GM21390 (cell line): ENCODE results near the gene WDR59.

Experiments used
- ATAC-seq: cut with Tn5 transposase; IDR thresholded peaks from one replicate; pipeline ENCODE4 v1.9.1; 2021; ENCODE audit not compliant: unreplicated experiment

The WDR59 gene

DNA sequence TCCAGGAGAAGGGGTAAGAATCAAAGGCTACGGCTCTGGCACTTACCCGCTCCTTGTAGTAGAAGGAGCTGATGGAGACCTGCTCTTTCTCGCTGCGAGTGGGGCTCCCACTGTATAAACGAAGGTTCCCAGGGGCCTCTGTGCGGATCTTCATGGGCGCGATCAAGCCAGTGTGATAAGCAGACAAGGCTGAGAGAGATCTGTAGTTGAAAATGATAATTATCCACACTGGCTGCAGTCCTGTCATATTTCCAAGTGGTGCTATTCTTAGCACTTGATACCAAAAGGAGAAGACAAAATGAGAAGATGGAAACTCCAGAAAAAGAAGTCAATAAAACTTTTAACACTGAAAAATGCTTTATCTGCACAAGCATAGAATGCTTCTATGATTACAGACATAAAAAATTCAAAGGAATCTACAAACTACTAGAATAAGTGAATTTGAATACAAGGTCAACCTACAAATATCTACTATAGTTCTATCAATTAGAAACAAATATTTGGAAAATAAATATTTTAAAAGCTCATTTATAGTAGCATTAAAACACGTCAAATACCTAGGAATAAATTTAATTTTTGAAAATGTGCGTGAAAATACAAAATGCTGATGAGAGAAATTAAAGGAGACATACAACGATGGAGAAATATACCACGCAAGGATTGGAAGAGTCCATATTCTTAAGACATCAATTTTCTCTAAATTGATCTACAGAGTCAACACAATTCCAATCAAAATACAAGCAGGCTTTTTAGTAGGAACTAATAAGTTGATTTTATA lies 80.8 kb downstream of the WDR59 start:
- ATAC-seq = no peak

- ATAC-seq = no peak
These were observed 81.8 kb downstream of the WDR59 start for GRCh38 chr16:74903120-74903519.

- ATAC-seq = no peak
These were observed 82.8 kb downstream of the WDR59 start for GRCh38 chr16:74902161-74902560.

DNA sequence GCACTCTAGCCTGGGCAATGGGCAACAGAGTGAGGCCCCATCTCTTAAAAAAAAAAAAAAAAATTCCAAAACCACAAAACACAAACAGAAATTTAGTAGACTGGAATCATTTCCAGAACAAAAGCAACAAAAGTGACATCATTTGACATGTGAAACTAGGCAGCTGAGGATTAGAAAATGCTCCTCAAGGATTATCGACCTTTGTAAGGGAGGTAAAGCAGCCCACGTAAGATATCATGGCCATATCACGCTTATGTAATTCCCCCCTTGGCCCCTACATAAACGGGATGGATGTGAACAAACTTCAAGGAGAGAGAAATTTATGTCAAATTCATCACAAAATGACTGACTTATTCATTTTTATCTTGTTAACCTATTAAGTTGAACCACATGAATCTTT lies 83.3 kb downstream of the WDR59 start:
- ATAC-seq = no peak

DNA sequence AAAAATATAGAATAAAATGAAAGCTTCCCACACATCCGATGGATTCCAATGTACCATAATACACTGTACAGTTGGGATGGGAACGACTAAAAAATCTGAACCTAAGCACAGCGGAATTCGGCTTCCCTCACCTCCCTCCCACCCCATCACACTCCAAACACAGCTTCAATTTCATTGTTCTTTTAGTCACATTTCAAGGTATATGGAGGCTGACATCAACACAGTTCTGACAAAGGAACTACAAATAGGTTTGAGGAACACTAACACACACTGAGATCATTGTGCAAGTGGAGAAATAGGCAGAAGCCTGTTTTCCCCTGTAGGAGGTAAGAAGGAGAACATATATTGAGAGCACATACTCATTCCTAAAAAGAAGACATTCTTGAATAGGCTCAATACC lies 85.1 kb downstream of the WDR59 start:
- ATAC-seq = no peak

GRCh38 chr16:74898659-74899058 lies 86.3 kb downstream of the WDR59 start:
- ATAC-seq = no peak

DNA sequence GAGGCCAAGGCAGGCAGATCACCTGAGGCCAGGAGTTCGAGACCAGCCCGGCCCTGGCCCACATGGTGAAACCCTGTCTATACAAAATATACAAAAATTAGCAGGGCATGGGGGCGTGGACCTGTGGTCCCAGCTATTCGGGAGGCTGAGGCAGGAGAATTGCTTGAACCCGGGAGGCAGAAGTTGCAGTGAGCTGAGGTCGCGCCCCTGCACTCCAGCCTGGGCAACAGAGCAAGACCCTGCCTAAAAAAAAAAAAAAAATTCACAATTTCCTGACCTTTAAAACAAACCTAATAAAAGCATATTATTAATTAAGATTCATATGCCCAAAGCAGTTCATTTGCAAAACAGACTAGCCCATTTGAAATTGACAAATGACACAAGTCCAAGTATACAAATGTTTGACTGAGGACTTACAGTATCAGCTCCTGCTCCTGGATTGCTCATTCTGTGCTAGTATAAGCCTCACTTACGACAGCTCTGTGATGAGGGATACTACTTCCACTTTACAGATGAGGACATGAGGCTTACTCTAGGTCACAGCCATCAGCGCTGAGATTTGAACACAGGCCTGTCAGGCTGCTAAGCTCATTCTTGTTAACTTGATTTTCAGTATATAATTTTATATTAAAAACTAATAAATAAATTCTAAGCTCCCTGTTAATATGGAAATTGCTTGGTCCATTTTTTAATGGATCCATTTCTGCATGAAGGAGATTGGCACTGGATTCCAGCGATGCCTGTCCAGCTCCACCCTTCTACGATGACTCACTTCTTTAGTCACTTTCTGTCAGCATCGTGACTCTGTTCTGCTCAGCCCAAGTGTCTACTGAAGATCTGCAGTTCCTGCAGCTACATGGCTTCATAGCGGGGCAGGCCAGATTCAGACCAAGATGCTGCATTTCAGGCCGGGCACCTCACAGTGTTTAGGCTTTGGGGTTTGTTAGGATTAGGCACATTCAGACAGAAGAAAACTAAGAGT lies 88.2 kb downstream of the WDR59 start:
- ATAC-seq = no peak

DNA sequence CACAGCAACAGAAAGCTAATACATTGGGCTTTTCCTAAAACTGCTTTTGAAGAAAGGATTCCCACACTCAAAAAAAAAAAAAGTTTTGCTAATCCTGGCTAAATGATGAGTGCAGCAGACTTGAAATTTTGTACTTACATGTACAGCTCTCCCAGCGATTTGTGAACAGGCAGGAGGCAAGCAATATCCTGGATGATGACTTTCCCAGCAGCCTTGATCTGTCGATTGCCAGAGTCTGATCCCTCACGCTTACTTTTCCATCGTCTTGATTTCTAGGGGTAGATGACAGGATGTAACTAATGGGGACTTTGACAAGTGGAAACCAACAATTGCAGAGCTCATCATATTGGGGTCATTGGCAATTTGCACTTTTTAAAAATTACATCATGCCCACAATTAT lies 91.4 kb downstream of the WDR59 start:
- no peak for ATAC-seq

GRCh38 chr16:74892574-74893461 lies 92.1 kb downstream of the WDR59 start:
- peak; percentile 98 for ATAC-seq

DNA sequence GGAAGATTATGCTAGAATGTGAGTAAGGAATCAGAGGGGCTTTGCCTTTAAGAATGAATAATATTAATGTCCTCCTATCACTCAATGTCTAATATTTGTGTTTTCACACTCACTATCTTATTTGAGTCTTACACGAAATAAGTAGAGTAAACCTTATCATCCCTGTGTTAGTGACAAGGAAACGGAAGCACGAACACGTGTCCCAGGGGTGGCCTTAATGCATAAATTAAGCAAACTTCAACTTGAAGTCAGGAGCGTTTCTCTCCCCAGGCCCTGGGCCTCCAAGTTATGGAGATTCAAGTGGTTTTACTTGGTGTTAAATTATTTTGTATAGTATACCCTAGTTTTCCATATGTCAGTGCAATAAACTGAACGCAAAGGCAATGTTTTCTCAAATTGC lies 96.0 kb downstream of the WDR59 start:
- no peak for ATAC-seq

- ATAC-seq = no peak
These were observed 96.6 kb downstream of the WDR59 start for GRCh38 chr16:74888232-74888862.

DNA sequence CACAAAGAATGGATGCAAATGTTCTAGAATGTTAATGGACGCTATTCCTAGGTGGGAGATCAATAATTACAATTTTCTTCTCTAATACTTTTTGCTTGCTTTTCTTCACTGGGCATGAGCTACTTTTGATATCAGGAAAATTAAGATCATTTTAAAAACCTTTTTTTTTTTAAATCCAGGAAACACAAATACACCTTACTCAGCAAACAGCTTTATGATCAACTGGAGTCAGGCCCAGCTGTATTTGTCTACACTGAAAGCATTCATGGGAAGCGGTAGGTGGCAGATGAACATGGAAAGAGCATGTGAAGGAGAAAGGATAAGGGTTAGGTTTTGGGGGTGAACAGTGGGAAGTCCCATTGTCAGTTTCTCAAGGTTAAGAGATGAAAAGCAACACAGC lies 97.8 kb downstream of the WDR59 start:
- ATAC-seq = no peak

DNA sequence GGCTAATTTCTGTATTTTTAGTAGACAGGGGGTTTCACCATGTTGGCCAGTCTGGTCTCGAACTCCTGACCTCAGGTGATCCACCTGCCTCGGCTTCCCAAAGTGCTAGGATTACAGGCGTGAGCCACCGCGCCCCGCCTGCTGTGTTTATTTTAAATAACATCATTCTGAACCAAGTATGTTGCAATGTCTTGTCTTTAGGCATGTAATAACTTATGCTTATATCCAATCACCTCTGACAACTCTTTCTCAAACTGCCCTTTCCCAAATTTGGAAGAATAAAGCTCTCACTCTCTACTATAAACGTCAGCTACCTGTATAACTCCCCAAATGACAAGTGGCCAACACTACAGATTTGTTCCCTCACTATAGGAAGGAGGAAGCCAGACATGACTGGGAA lies 107.2 kb downstream of the WDR59 start:
- ATAC-seq = no peak

DNA sequence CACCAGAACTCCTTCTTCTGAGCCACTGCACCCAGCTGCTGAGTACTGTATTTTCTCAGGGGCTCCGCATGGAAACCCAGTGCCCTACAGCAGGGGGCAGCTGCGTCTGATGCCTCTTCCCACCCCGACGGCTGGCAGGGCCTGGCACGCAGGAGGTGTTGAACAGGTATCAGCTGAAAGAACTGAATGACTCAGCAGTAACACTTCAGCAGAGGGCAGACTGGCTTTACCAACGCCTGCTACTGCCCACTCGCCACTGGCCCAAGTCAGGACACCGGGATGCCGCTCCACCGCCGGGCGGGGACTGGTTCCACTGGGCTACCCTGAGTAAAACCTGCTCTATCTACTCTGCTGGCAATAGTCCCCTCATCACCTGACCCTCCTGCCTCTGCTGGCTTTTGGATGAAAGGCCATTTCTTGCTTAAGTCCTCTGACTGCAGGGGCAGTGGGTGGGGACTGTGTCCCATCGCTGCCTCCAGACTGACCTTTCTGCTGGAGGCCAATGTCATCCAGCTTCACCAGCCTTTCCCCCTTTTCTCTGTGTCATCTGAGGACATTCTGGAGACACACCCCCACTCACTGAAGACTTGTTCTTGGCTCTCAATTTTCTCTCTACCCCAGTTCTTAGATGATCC lies 109.9 kb downstream of the WDR59 start:
- ATAC-seq = no peak

DNA sequence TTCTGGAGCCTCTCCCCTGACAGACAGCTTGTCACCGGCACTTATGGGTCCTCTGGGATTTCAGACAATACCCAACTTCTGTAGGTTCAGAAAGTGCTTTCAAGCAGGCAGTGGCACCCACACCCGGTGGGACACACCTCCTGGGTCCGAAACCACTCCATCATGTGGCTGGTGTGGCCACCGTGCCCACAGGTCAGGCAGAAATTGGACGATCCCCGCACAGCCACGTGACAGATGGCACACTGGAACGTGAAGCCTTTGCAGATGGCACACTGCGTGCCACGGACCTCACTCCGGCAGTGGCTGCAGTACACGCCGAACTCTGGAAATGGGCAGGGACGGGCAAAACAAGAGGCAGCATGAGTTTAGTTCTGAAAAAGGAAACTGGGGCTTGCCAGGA lies 110.8 kb downstream of the WDR59 start:
- ATAC-seq = no peak

DNA sequence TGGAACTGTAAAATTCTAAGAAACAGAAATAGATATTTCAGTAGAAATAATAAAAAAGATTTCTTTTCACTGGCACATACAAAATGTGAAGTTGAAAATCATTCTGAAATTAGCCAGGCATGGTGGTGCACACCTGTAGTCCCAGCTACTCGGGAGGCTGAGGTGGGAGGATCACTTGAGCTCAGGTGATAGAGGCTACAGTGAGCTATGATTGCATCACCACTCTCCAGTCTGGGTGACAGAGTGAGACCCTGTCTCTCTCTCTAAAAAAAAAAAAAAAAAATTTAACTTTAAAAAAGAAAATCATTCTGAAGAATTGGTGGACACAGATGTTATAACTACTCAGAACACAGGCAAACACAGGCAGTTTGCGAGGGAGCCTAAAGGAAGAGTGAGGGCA lies 112.6 kb downstream of the WDR59 start:
- no peak for ATAC-seq

- ATAC-seq = no peak
These were observed 113.3 kb downstream of the WDR59 start for GRCh38 chr16:74871608-74872007.

GRCh38 chr16:74868501-74868900 lies 116.4 kb downstream of the WDR59 start:
- ATAC-seq = no peak

- no peak for ATAC-seq
These were observed 116.9 kb downstream of the WDR59 start for GRCh38 chr16:74868035-74868434.

- no peak for ATAC-seq
These were observed 117.6 kb downstream of the WDR59 start for GRCh38 chr16:74867281-74867849.
